HepG2 (cell line): Measurements from ENCODE around the gene NEU1. TPM values are rescaled to one million over a fixed set of nuclear protein-coding genes. Genes with fewer than 3 reads are reported as not detected.

Experiments used
- CREB1 ChIP-seq, 2 experiments: fragments of 450-650 bp in 1 of 2; IDR thresholded peaks; 2 replicates each; pipeline ENCODE4 v1.6.1; 2016 to 2017; ENCODE audit warnings: control low read depth in 1 of 2, mild to moderate bottlenecking in 1 of 2, missing compliant biosample characterization in 1 of 2, missing genetic modification characterization in 1 of 2
- EP300 ChIP-seq, 3 experiments: sonication (generic) in 1 of 3; formaldehyde crosslinking in 1 of 3; IDR thresholded peaks; 2 replicates each; pipeline versions ENCODE4 v1.5.1 to v1.6.1; 2011 to 2020; ENCODE audit warnings: low read depth in 2 of 3, low read length in 2 of 3, borderline replicate concordance in 1 of 3, improper control_type of control experiment in 1 of 3, mild to moderate bottlenecking in 1 of 3, missing genetic modification reagents in 1 of 3, moderate library complexity in 1 of 3
- HNRNPK ChIP-seq: fragments of 200-400 bp; formaldehyde crosslinking; IDR thresholded peaks from 2 replicates; pipeline ENCODE4 v1.6.1; 2018; ENCODE audit warnings: low read length, low read depth, moderate library complexity, mild to moderate bottlenecking; ENCODE audit not compliant: poor library complexity, severe bottlenecking
- KDM4B ChIP-seq: sonication (generic); formaldehyde crosslinking; IDR thresholded peaks from 2 replicates; pipeline ENCODE4 v1.4.0; 2020; ENCODE audit warnings: missing genetic modification reagents
- MTF2 ChIP-seq: sonication (generic); formaldehyde crosslinking; IDR thresholded peaks from 2 replicates; pipeline ENCODE4 v1.5.0; 2020; ENCODE audit warnings: missing genetic modification reagents, borderline replicate concordance
- RFX3 ChIP-seq: IDR thresholded peaks from 2 replicates; pipeline ENCODE4 v1.6.1; 2016; ENCODE audit warnings: missing biosample characterization, missing genetic modification reagents
- SOX13 ChIP-seq, 3 experiments: fragments of 450-650 bp in 1 of 3; sonication (generic) in 1 of 3; formaldehyde crosslinking in 1 of 3; IDR thresholded peaks in 2 of 3; conservative IDR thresholded peaks in 1 of 3; 2 replicates each; pipeline versions ENCODE4 v1.5.0 to v1.6.1; 2016 to 2020; ENCODE audit warnings: antibody characterized with exemption in 1 of 3, mild to moderate bottlenecking in 1 of 3, missing compliant biosample characterization in 1 of 3, missing genetic modification reagents in 1 of 3, moderate library complexity in 1 of 3
- YY1 ChIP-seq: IDR thresholded peaks from 2 replicates; pipeline ENCODE4 v1.6.1; 2011; ENCODE audit warnings: low read length, low read depth, moderate library complexity, mild to moderate bottlenecking; ENCODE audit not compliant: insufficient read depth, insufficient replicate concordance
- ZBTB7A ChIP-seq: sonication (generic); formaldehyde crosslinking; IDR thresholded peaks from 2 replicates; pipeline ENCODE4 v1.8.0; 2022; ENCODE audit warnings: mild to moderate bottlenecking, missing genetic modification reagents
- ZMYM4 ChIP-seq: sonication (generic); formaldehyde crosslinking; IDR thresholded peaks from 2 replicates; pipeline ENCODE4 v1.8.1; 2023; ENCODE audit warnings: mild to moderate bottlenecking, missing genetic modification reagents
- ZNF160 ChIP-seq: sonication (generic); formaldehyde crosslinking; IDR thresholded peaks from 2 replicates; pipeline ENCODE4 v1.8.0; 2022; ENCODE audit warnings: mild to moderate bottlenecking, inconsistent platforms, missing genetic modification reagents
- ZNF335 ChIP-seq: sonication (generic); formaldehyde crosslinking; IDR thresholded peaks from 2 replicates; pipeline ENCODE4 v1.4.0; 2020; ENCODE audit warnings: missing genetic modification reagents
- polyA plus RNA-seq, 8 experiments: library from polyadenylated mRNA; depleted of rRNA in 3 of 8; stranded (reverse) in 7 of 8; unstranded in 1 of 8; fragments of >200 nt; fragmentation: Illumina TruSeq in 4 of 8; extraction: Trizol in 4 of 8; gene quantifications; 2 replicates each; pipeline versions ENCODE4 v1.2.1 to v1.2.3, GENCODE V29; 2011 to 2016; ENCODE audit warnings: low read depth in 4 of 8, missing spikeins in 1 of 8, mixed read lengths in 1 of 8; ENCODE audit not compliant: insufficient read depth in 1 of 8
- total RNA-seq, 5 experiments: library from RNA; depleted of rRNA; stranded (reverse); fragments of >200 nt; fragmentation: Illumina TruSeq; extraction: Trizol; gene quantifications; 2 replicates each; pipeline ENCODE4 v1.2.3, GENCODE V29; 2016; ENCODE audit warnings: low read depth in 1 of 5
- TF ChIP-seq, protein P1 (sequence below): IDR thresholded peaks from 2 replicates; pipeline ENCODE4 v1.6.1; 2016; ENCODE audit warnings: mild to moderate bottlenecking
- TF ChIP-seq, protein P2 (sequence below): sonication (generic); formaldehyde crosslinking; IDR thresholded peaks from 2 replicates; pipeline ENCODE4 v1.4.0; 2020; ENCODE audit warnings: missing genetic modification reagents, mild to moderate bottlenecking, borderline replicate concordance
- TF ChIP-seq, protein P3 (sequence below): sonication (generic); formaldehyde crosslinking; IDR thresholded peaks from 2 replicates; pipeline ENCODE4 v1.5.0; 2020; ENCODE audit warnings: mild to moderate bottlenecking, missing genetic modification reagents, borderline replicate concordance

NEU1 gene
- total and polyA plus RNA-seq, 2 of the 13 experiments (the other 11 are each of a cell fraction or from before 2014, with no cell fraction given), result 215 to 297 TPM

DNA sequence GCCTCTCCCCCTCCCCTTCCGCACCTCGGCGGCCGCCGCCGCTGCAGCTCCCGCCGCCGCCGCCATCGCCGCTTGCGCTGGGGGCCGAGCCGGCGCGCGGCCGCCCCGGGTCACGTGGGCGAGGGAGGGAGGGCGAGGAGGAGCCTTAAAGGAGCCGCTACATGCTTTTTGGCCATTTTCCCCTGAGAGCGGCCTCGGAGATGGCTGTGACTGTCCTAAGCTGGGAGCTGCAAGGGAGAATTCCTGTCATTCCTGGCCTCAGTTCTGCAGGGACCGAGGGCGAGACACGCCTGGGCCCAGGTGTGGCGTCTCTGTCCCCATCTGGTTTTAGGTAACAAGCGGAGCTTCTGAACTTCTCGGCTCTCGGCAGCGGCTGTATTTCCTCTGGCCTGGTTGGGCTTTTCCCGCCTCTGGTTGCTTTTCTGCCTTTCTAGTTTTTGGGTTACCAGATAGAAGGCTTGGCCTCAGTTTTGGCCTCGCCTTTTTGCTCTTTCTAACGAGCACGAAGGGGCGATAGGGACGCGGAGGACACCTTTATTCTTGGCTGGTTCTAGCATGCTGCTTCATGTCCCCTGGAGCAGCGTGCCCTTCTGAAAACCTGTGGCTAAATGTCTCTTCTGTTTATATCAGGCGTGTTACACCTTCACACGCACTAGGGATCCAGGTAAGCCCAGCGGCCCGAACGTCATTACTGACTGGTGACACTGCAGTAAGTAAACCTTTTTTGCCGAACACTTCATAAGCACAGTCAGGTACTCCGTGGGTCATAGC lies 35.2 kb upstream of the NEU1 start, which contains the start of gene EHMT2 (continued):
- no peak for TF ChIP-seq HNRNPK
- TF ChIP-seq MTF2 (CRISPR knock-in tag), result no peak
- TF ChIP-seq ZNF160 (CRISPR knock-in tag), result no peak
- peak; percentile 90 for TF ChIP-seq YY1
- no peak for TF ChIP-seq RFX3 (CRISPR knock-in tag)
- TF ChIP-seq KDM4B, result 0 out of 2 replicates have a peak, but pooled peaks have one; percentile 12
- TF ChIP-seq ZMYM4 (CRISPR knock-in tag), result 0 out of 2 replicates have a peak, but pooled peaks have one; percentile 6
- no peak for TF ChIP-seq SOX13 (IDR thresholded peaks at IDR 0.05)
- 0 out of 4 replicates have a peak, but pooled peaks have one; percentile 4 to 80 for TF ChIP-seq SOX13 (CRISPR knock-in tag; conservative IDR thresholded peaks at IDR 0.05 in 1 of 2, IDR thresholded peaks at IDR 0.05 in 1 of 2)
- TF ChIP-seq CREB1 (IDR thresholded peaks at IDR 0.05), result peak; percentile 44; the same call in 1 of the 2 replicates
- TF ChIP-seq CREB1 (CRISPR knock-in tag; IDR thresholded peaks at IDR 0.05), result no peak
- TF ChIP-seq, protein P1, sequence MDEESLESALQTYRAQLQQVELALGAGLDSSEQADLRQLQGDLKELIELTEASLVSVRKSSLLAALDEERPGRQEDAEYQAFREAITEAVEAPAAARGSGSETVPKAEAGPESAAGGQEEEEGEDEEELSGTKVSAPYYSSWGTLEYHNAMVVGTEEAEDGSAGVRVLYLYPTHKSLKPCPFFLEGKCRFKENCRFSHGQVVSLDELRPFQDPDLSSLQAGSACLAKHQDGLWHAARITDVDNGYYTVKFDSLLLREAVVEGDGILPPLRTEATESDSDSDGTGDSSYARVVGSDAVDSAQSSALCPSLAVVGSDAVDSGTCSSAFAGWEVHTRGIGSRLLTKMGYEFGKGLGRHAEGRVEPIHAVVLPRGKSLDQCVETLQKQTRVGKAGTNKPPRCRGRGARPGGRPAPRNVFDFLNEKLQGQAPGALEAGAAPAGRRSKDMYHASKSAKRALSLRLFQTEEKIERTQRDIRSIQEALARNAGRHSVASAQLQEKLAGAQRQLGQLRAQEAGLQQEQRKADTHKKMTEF (CRISPR knock-in tag), result 0 out of 2 replicates have a peak, but pooled peaks have one; percentile 18
- no peak for TF ChIP-seq ZNF335 (CRISPR knock-in tag)
- TF ChIP-seq ZBTB7A (CRISPR knock-in tag), result 0 out of 2 replicates have a peak, but pooled peaks have one; percentile 55
- TF ChIP-seq EP300 (IDR thresholded peaks at IDR 0.05; ENCODE audit: low read depth in 2 of 2, low read length in 2 of 2), result 0 out of 4 replicates have a peak, but pooled peaks of 1 of the 2 experiments have one; percentile 11
- TF ChIP-seq EP300 (CRISPR knock-in tag; IDR thresholded peaks at IDR 0.05; ENCODE audit: borderline replicate concordance), result no peak
- TF ChIP-seq, protein P2, sequence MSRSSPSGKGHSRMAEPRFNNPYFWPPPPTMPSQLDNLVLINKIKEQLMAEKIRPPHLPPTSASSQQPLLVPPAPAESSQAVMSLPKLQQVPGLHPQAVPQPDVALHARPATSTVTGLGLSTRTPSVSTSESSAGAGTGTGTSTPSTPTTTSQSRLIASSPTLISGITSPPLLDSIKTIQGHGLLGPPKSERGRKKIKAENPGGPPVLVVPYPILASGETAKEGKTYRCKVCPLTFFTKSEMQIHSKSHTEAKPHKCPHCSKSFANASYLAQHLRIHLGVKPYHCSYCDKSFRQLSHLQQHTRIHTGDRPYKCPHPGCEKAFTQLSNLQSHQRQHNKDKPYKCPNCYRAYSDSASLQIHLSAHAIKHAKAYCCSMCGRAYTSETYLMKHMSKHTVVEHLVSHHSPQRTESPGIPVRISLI (CRISPR knock-in tag), result no peak
- TF ChIP-seq, protein P3, sequence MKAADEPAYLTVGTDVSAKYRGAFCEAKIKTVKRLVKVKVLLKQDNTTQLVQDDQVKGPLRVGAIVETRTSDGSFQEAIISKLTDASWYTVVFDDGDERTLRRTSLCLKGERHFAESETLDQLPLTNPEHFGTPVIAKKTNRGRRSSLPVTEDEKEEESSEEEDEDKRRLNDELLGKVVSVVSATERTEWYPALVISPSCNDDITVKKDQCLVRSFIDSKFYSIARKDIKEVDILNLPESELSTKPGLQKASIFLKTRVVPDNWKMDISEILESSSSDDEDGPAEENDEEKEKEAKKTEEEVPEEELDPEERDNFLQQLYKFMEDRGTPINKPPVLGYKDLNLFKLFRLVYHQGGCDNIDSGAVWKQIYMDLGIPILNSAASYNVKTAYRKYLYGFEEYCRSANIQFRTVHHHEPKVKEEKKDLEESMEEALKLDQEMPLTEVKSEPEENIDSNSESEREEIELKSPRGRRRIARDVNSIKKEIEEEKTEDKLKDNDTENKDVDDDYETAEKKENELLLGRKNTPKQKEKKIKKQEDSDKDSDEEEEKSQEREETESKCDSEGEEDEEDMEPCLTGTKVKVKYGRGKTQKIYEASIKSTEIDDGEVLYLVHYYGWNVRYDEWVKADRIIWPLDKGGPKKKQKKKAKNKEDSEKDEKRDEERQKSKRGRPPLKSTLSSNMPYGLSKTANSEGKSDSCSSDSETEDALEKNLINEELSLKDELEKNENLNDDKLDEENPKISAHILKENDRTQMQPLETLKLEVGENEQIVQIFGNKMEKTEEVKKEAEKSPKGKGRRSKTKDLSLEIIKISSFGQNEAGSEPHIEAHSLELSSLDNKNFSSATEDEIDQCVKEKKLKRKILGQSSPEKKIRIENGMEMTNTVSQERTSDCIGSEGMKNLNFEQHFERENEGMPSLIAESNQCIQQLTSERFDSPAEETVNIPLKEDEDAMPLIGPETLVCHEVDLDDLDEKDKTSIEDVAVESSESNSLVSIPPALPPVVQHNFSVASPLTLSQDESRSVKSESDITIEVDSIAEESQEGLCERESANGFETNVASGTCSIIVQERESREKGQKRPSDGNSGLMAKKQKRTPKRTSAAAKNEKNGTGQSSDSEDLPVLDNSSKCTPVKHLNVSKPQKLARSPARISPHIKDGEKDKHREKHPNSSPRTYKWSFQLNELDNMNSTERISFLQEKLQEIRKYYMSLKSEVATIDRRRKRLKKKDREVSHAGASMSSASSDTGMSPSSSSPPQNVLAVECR (CRISPR knock-in tag), result peak; percentile 69; the same call in 1 of the 2 replicates
